NCI-H748 (cell line): Measurements from ENCODE around the gene ZDHHC24.
A peak's percentile ranks its signal among the peaks of the same experiment; 100 is the strongest.

ENCODE experiments used
- DNase-seq: peaks from one replicate; lab custom pipeline; 2025; ENCODE audit not compliant: unreplicated experiment; lab: John Stamatoyannopoulos, UW

The ZDHHC24 gene

DNA sequence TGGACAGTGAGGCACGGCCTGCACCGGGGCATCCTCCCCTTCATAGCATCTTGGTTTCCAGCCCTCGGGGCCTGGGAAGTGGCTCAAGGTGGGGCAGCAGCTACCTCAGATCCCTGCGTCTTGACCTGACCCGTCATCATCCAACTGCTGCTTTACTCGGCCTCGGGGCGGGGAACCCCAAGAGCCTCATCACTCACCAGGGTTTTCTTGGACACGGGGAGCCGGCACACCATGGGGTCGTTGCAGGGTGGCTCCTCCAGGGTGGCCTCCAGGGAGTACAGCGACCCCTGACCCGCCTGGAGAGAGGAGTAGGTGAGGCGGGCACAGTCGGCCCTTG lies 21.9 kb upstream of the ZDHHC24 start:
- DNase-seq = no peak

DNA sequence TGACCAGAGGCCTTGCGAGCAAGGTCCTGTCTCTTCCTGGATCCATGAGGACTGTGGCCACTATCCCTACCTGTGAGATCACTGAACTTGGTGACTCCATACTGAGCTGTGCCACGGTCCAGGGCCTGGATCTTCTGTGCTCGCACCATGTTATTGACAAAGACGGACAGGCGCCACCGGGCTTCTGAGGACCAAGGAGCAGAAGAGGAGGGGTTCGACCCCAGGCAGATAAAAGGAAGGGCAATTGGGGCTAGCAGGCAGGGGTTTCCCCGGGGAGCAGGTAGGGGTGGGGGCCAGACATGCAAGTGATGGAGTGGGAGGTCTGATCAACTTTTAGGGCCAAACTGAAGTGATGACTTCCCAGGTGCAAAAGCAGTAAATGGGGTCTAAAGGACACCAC lies 20.4 kb upstream of the ZDHHC24 start:
- no peak for DNase-seq

DNA sequence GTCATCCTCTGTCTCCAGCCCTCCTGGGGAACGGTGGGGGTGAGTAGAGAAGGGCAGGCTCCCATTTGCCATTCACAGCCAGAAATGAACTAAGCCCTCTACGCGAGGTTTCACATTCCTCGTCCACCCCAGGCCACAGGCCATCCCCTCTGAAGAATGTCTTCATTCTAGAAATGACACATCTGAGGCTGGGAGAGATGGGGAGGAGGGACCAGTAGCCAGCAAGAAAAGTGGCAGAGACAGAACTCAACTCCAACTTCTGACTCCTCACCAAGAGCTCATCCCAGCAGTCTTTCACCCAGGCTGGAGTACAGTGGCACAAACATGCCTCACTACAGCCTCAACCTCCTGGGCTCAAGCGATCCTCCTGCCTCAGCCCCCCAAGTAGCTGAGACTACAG lies 19.1 kb upstream of the ZDHHC24 start:
- no peak for DNase-seq

DNA sequence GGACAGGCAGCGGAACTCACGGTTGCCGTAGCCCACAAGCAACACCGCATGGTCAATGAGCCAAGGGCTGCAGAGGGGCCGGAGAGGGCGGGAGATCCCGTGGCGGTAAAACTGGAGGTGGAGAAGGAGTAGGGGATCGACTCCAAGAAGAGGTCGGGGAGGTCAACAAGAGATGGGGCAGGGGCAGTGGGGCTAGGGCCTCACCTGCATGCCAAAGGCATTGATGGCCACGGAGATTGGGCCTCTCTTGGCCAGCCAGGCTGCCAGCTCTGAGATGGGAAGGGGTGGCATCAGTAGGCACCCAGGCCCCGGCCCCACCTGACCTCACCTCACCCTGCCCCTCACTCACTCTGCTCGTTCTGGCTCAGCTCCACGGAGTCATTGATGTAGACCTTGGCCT lies 18.7 kb upstream of the ZDHHC24 start:
- no peak for DNase-seq

DNA sequence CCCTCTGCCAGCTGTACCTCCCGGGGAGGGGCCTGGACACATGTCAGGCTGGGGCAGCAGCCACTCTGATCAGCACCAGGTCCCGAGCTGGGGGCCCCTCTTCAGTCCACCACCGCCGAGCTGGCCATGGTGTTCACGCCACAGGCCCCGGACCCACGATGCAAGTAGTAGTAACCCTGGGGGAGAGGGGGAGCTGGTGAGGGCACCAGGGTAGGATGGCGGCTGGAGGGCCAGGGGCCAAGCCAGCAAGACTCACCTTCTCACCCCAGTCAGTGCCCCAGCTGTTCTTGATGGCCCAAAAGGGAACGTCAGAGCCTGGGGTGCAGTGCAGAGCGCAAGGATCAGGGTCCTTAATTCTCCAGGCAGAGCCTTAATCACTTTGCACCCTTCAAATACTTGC lies 18.0 kb upstream of the ZDHHC24 start:
- DNase-seq = no peak

DNA sequence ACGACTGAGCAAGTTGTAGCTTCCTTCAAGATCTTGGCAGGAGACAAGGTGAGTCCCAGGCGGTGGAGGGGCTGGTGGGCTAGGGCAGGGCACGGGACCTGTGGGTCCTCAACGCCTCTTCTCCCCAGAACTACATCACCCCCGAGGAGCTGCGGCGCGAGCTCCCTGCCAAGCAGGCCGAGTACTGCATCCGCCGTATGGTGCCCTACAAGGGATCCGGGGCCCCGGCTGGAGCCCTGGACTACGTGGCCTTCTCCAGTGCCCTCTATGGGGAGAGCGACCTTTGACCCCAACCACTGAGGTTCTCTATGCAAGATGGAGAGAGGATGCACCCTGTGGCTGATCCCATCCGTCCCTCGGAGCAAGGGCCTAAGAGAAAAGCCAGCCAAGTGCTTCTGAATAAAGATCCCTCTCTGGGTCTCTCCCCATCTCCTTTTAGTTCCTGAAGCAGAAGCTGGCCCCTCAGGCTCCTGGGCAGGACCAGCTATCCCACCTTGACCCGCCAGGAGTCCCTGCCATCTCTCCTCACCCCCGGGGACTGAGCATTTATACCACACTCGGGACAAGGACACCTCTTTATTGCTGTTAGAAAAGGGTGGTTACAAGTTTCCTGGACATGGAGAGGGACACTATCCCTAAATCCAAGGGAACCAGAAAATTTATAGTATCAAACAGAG lies 17.2 kb upstream of the ZDHHC24 start:
- no peak for DNase-seq

DNA sequence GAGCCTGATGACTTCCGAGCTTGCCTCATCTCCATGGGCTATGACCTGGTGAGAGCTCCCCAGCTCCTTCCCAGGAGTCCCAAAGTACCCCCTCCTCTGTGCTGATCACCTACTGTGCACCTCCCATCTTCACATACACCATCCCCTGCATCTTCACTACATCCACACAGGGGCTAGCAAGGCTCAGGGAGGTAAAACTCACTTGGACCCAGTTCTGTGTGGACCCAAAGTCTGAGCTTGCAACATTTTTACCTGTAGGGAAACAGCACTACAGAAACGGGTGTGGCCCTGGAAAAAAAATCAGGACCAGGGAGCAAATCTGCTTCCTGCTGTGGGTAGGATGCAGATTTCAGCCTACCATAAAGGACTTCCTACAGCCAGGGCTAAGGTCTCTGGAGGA lies 16.4 kb upstream of the ZDHHC24 start:
- DNase-seq = no peak

DNA sequence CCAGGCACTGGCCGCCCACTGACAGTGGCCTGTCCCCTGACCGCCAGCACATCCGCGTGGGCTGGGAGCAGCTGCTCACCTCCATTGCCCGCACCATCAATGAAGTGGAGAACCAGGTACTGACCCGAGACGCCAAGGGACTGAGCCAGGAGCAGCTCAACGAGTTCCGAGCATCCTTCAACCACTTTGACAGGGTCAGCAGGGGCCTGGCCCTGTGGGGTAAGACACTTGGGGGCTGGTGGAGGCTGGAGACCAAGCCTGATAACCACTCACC lies 16.1 kb upstream of the ZDHHC24 start:
- DNase-seq = no peak

DNA sequence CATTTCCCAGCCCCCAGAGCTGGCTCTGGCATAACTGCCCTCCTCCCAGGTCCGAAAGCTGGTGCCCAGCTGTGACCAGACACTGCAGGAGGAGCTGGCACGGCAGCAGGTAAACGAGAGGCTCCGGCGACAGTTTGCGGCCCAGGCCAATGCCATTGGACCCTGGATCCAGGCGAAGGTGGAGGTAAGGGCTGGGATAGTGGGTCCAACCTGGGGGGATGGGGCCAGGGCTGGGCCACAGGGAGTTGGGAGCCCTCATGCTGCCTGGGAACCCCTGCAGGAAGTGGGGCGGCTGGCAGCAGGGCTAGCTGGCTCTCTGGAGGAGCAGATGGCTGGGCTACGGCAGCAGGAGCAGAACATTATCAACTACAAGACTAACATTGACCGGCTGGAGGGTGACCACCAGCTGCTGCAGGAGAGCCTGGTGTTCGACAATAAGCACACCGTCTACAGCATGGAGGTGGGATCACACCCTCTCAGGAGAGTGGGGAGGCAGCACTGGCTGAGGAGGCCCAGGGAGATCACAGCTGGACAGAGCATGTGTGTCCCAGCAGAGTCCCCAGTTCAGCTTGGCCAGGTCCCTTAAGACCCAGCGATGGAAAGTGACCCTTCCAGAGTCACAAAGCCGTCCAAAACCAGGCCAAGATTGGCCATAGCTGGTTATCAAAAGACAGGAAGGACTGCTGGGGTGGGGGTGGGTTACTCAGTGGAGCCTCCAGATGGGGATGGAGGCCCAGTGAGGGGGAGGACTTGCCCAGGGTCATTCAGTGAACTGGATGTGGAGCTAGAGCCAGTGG lies 15.5 kb upstream of the ZDHHC24 start:
- DNase-seq = no peak

DNA sequence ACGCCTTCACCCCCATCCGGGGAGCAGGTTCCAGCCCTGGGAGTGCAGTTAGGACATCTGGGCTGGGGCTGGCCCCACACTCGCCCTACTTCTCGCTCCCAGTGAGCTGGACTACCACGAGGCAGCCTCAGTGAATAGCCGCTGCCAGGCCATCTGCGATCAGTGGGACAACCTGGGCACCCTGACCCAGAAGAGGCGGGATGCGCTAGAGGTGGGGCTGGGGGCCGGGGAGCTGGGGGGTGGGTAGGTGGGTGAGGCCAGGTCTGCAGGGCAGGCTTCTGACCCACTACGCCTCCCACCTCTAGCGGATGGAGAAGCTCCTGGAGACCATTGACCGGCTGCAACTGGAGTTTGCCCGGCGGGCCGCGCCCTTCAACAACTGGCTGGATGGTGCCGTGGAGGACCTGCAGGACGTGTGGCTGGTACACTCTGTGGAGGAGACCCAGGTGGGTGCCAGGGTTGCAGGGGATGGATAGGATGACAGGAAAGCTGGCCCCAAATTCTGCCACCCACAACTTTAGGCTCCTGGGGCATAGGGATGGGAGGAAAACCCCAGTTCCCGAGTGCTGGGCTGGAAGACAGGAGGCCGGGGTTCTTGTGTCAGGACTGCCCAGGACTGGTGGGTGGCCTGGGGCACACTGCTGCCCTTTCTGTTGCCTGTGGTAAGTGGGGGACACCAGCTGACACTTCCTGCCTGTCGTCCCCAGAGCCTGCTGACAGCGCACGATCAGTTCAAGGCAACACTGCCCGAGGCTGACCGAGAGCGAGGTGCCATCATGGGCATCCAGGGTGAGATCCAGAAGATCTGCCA lies 14.2 kb upstream of the ZDHHC24 start:
- no peak for DNase-seq

DNA sequence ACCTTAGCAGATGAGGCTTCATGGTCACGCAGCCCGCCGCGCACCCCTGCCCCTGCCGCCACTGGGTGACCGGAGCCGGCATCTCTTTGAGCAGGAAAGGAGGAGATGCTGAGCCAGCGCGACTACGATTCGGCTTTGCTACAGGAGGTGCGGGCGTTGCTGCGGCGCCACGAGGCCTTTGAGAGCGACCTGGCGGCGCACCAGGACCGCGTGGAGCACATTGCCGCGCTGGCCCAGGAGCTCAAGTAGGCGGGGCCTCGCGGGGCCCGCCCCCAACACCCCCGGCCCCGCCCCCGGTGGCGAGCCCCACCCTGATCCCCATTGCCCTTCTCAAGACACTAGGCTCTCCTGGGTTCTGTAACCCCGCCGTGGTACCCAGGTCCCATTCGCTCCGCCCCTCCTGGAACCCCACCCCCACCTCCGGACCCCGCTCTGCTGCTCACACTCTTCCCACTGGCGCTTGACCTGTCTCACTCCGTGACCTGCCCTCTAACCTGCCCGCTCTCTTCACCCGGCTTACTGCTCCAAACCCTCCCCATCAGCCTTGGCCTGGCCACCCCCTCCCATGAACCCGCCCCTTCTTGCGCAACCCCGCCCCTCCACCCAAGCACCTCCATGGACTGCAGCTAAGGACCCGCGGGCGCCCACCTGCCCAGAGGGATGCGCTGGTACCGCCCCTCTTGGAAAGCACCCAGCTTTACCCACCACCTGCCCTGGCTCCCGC lies 13.5 kb upstream of the ZDHHC24 start:
- no peak for DNase-seq

DNA sequence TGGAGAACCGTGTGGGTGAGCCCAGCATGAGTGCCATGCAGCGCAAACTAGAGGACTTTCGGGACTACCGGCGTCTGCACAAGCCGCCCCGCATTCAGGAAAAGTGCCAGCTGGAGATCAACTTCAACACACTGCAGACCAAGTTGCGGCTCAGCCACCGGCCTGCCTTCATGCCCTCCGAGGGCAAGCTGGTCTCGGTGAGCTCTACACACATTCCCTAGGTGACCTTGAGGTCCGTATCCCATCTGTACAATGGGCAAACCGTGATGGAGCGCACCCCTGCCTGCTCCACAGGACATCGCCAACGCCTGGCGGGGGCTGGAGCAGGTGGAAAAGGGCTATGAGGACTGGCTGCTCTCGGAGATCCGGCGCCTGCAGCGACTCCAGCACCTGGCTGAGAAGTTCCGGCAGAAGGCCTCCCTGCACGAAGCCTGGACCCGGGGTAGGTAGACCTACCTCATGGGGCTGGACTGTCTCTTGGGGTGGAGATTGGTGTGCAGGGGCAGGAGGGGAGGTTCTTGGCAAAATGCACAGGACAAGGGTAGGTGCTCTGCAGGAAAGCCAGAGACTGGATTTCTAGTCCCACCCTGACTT lies 12.0 kb upstream of the ZDHHC24 start:
- DNase-seq = no peak

DNA sequence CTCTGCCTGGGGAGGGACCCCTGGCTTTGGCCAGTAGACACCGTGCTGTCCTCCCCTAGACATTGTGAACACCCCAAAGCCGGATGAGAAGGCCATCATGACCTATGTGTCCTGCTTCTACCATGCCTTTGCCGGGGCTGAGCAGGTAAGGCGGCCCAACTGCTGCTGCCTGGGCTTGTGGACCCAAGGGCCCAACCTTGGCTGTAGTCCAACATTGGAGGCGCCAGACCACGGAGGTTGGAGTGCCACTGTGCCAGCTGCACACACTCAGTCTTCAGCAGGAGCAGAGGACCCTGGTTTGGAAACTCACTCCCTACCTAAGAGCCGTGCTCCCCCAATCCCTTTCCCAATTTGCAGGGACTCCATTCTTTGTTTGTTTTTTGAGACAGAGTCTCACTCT lies 10.2 kb upstream of the ZDHHC24 start:
- DNase-seq = peak; percentile 14

DNA sequence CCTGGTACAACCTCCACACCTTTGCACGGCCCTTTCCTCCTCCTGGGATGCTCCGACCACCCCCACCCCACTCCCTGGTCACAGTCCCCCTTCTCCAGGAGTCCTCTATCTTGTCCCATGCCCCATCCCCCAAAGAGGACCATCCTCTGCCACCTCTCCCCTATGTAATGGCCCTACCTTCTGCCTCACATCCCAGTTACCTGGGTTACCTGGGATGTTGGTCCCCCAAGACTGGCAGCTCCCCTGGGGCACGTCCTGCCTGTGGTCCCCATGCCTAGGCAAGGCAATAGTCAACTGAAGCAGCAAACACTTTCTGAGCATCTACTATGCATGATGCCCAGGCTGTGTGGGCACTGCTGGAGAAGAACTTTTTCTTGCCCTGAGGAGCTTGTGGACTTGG lies 9.6 kb upstream of the ZDHHC24 start:
- no peak for DNase-seq

DNA sequence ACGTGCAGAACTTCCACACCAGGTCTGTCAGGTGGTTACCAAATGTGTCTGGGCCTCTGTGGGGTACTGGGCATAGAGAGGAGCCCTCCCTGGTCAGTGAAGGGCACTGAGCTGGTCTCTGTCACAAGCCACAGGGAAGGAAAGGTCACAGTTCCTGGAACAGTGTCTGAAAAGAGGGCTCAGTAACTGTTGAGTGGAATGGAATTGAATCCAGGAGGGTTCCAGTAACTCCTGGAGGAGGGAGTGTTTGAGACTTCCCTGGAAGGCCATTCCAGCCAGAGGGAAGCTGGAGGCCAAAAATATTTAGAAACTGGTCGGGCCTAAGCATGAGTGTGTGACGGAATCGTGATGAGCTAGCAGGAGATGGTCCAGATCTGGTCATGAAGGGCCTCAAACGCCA lies 8.8 kb upstream of the ZDHHC24 start:
- no peak for DNase-seq

DNA sequence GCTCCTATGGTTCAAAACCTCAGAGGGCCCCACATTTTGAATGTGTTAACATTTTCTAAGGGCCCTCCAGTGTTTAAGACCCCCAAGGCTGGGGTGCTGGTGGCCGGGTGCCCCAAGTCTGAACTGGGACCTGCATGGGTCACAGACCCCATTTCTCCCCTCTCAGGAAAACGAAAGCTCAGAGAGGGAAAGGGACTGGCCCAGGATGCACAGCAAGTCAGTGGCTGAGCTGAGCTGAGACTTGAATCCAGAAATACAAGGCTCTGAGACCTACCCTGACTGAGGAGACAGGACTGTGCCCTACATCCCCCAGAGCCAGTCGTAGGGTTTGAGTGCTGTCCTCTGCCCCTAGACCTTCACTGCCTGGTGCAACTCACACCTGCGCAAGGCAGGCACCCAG lies 5.0 kb upstream of the ZDHHC24 start:
- no peak for DNase-seq

DNA sequence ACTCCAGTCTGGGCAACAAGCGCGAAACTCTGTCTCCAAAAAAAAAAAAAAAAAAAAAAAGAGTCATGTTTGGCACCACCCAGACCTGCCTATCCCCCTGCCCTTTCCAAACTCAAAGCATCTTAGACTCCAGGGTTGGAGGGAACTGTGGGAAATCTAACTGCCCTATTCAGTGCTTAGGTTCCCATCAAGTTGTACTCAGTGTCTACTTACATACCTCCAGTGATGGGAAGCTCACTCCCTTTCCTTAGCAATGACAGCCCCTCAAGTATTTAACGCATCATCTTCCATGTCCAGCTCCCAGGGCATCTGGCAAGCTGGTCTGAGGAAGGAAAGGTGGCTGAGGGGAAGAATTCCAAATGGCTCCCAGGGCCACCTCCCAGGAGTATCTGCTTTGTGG lies 3.8 kb upstream of the ZDHHC24 start:
- DNase-seq = no peak

DNA sequence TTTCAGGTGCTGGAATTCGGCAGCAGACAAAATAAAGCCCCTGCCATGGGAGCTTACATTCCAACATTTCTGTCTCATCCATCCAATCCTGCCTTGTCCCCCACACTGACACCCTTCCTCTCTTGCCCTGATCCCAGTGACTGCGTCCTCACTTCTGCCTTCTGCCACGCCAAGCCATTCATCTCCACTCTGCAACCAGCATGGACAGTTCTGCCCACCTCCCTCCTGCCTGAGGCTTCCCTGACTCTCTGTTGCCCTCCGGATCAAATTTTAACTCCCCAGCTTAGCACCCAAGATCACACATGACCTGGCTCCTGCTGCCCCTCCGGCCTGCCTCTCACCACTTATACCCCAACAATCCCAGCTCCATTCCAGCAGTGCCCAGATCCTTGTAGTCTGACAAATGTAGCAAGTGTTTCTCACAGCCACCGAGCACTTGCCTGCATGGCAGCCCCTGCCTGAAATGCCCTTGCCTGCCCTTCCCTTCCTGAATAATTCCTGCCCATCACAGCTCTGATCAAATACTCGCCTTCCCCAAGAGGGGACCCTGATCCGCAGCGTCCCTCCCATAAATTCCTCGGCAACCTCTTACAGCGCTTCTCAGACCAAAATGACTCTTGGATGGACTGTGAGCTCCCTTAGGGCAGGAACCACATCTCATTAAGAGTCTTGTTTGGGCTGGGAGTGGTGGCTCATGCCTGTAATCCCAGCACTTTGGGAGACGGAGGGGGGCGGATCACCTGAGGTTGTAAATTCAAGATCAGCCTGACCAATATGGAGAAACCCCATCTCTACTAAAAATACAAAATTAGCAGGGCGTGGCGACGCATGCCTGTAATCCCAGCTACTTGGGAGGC lies 3.2 kb upstream of the ZDHHC24 start:
- DNase-seq = no peak

DNA sequence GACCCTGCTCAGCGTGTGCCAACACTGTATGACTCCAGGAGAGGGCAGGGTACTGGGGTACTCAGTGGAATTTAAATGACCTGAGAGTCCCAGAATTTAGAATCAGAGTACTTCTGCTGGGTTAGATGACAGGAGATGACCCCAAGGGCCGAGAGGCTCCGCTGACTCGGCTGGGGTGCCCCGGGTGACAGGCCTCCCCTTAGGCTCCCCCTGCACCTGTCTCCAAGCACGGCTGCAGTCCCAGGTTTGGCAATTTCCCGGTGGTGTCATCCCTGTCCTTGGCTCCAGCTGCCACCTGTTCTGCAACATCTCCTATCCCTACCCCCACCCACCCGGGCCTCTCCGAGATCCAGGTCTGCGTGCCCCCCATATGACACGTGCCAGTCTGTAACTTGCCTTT lies 2.2 kb upstream of the ZDHHC24 start:
- no peak for DNase-seq

DNA sequence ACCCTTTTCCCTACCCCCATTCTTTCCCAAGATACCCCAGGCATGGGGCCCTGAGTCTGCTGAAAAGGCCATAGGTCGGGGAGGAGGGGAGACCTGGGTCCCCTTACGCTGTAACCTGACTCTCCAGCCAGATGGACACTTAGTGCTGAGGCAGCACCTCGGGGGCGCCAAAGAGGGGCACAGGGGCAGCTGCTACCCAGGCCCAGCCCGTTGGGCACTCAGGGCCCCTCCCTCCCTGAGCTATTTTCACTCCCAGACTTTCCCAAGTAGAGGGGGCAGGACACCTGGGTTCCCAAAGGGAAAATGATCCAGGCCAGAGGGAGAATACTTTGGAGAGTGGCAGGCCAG lies 1.8 kb upstream of the ZDHHC24 start:
- DNase-seq = no peak
